Measurements from ENCODE around the gene USP26.
A peak's percentile ranks its signal among the peaks of the same experiment; 100 is the strongest.
"Not testable (repeated sequence)": the region's sequence is repeated elsewhere in the genome, so short reads cannot be mapped to it uniquely, and the experiment has no call there.

Gene USP26

GRCh38 chrX:133097031-133097430, at the start of gene USP26:
Gene USP26 (minus strand): TSS chrX:133097109. CDS start chrX:133028220, 68,889 bp downstream.
- no peak for DNase-seq

- no peak for DNase-seq
Measured at GRCh38 chrX:133134282-133134681, 37.4 kb upstream of the USP26 start.

- DNase-seq: no peak
Measured at GRCh38 chrX:133120406-133120805, 23.5 kb upstream of the USP26 start.

GRCh38 chrX:133094098-133094731, 2.7 kb downstream of the USP26 start:
- DNase-seq: peak in 1 of 2 experiments; percentile 25

GRCh38 chrX:133090236-133090809, 6.6 kb downstream of the USP26 start:
- DNase-seq: no peak

GRCh38 chrX:133089411-133089810, 7.5 kb downstream of the USP26 start:
- no peak for DNase-seq

- DNase-seq: no peak
Measured at GRCh38 chrX:133085785-133086184, 11.1 kb downstream of the USP26 start.

GRCh38 chrX:133085056-133085455, 11.9 kb downstream of the USP26 start:
- DNase-seq: not testable (repeated sequence)

GRCh38 chrX:133083899-133084298, 13.0 kb downstream of the USP26 start:
- no peak for DNase-seq

GRCh38 chrX:133081990-133082389, 14.9 kb downstream of the USP26 start:
- no peak for DNase-seq

- not testable (repeated sequence) for DNase-seq
Measured at GRCh38 chrX:133077856-133078255, 19.1 kb downstream of the USP26 start.

- DNase-seq: no peak
Measured at GRCh38 chrX:133072566-133072965, 24.3 kb downstream of the USP26 start.

- no peak for DNase-seq
Measured at GRCh38 chrX:133068461-133068860, 28.4 kb downstream of the USP26 start.

GRCh38 chrX:133056341-133056740, 40.6 kb downstream of the USP26 start:
- DNase-seq: no peak

- DNase-seq: no peak
Measured at GRCh38 chrX:133054761-133055405, 42.0 kb downstream of the USP26 start.

- DNase-seq: no peak
Measured at GRCh38 chrX:133053861-133054598, 42.9 kb downstream of the USP26 start.

- DNase-seq: no peak
Measured at GRCh38 chrX:133048751-133049150, 48.2 kb downstream of the USP26 start.

- DNase-seq: peak; percentile 1 to 61
Measured at GRCh38 chrX:133046601-133047000, 50.3 kb downstream of the USP26 start.

- peak; percentile 34 to 53 for DNase-seq
Measured at GRCh38 chrX:133045986-133046385, 50.9 kb downstream of the USP26 start.

GRCh38 chrX:133044145-133044786, 52.6 kb downstream of the USP26 start:
- DNase-seq: not testable (repeated sequence)

GRCh38 chrX:133042260-133042659, 54.6 kb downstream of the USP26 start:
- DNase-seq: no peak

- DNase-seq: no peak
Measured at GRCh38 chrX:133033010-133033409, 63.9 kb downstream of the USP26 start.

- no peak for DNase-seq
Measured at GRCh38 chrX:133018229-133018628, 78.7 kb downstream of the USP26 start.
